Adrenal gland (tissue), 5 donors: ENCODE measurements around the gene GBF1.
"Not testable (repeated sequence)": the region's sequence is repeated elsewhere in the genome, so short reads cannot be mapped to it uniquely, and the experiment has no call there.

Experiments
- CTCF ChIP-seq, 6 experiments: fragments of 450-650 bp in 4 of 6; fragments of 200-600 bp in 2 of 6; sonication (generic) in 1 of 6; IDR thresholded peaks; 1 replicate in 5 of 6; 2 replicates in 1 of 6; pipeline versions ENCODE4 v1.5.1 to v1.8.0; 2016 to 2021; ENCODE audit warnings: antibody characterized with exemption in 6 of 6, mild to moderate bottlenecking in 2 of 6, moderate library complexity in 1 of 6
- POLR2A ChIP-seq, 2 donors: fragments of 450-650 bp; IDR thresholded peaks; one replicate each; pipeline ENCODE4 v1.6.1; 2017; ENCODE audit warnings: antibody characterized with exemption in 2 of 2, mild to moderate bottlenecking in 2 of 2, moderate library complexity in 1 of 2
- donor health status: DM: no; HTN: no; CAD: no.

- TF ChIP-seq CTCF, POLR2A (IDR thresholded peaks at IDR 0.05): not testable (repeated sequence)
These were observed 7.2 kb downstream of the GBF1 start for GRCh38 chr10:102252508-102252907.
